ENCODE results near the gene CKS2.

DNA sequence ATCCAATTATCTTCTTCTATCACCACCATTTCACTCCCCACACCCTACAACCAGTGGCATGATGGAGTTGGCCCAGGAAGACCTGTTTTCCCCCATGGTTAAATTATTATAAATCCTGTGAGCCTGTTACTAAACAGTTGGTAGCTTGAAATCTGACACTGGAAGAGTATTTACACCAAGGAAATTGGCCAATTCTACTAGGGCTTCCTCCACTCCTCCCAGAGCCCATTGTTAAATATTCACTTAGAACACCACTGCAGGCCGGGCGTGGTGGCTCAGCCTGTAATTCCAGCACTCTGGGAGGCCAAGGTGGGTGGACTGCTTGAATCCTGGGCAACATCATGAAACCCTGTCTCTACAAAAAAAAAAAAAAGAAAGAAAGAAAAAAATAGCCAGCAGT, 32.4 kb upstream of the CKS2 start:
- TF ChIP-seq, protein P1, sequence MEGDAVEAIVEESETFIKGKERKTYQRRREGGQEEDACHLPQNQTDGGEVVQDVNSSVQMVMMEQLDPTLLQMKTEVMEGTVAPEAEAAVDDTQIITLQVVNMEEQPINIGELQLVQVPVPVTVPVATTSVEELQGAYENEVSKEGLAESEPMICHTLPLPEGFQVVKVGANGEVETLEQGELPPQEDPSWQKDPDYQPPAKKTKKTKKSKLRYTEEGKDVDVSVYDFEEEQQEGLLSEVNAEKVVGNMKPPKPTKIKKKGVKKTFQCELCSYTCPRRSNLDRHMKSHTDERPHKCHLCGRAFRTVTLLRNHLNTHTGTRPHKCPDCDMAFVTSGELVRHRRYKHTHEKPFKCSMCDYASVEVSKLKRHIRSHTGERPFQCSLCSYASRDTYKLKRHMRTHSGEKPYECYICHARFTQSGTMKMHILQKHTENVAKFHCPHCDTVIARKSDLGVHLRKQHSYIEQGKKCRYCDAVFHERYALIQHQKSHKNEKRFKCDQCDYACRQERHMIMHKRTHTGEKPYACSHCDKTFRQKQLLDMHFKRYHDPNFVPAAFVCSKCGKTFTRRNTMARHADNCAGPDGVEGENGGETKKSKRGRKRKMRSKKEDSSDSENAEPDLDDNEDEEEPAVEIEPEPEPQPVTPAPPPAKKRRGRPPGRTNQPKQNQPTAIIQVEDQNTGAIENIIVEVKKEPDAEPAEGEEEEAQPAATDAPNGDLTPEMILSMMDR (IDR thresholded peaks at IDR 0.05) = no peak
- no peak for TF ChIP-seq TCF7L2 (IDR thresholded peaks at IDR 0.05; ENCODE audit: low read depth, low read length)
- no peak for TF ChIP-seq POLR2AphosphoS5 (IDR thresholded peaks at IDR 0.05; ENCODE audit: low read depth, low read length)
- TF ChIP-seq, protein P2, sequence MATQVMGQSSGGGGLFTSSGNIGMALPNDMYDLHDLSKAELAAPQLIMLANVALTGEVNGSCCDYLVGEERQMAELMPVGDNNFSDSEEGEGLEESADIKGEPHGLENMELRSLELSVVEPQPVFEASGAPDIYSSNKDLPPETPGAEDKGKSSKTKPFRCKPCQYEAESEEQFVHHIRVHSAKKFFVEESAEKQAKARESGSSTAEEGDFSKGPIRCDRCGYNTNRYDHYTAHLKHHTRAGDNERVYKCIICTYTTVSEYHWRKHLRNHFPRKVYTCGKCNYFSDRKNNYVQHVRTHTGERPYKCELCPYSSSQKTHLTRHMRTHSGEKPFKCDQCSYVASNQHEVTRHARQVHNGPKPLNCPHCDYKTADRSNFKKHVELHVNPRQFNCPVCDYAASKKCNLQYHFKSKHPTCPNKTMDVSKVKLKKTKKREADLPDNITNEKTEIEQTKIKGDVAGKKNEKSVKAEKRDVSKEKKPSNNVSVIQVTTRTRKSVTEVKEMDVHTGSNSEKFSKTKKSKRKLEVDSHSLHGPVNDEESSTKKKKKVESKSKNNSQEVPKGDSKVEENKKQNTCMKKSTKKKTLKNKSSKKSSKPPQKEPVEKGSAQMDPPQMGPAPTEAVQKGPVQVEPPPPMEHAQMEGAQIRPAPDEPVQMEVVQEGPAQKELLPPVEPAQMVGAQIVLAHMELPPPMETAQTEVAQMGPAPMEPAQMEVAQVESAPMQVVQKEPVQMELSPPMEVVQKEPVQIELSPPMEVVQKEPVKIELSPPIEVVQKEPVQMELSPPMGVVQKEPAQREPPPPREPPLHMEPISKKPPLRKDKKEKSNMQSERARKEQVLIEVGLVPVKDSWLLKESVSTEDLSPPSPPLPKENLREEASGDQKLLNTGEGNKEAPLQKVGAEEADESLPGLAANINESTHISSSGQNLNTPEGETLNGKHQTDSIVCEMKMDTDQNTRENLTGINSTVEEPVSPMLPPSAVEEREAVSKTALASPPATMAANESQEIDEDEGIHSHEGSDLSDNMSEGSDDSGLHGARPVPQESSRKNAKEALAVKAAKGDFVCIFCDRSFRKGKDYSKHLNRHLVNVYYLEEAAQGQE (IDR thresholded peaks at IDR 0.05; ENCODE audit: insufficient read depth in 1 of 2, low read depth in 2 of 2, low read length in 1 of 2) = no peak
- no peak for TF ChIP-seq SIN3A (IDR thresholded peaks at IDR 0.05; ENCODE audit: borderline replicate concordance, insufficient read depth, low read depth, low read length)
